Urinary bladder (tissue), 4 donors: Measurements from ENCODE around the gene KRT85. TPM values are rescaled to one million over a fixed set of nuclear protein-coding genes. Genes with fewer than 3 reads are reported as not detected.

ENCODE experiments used
- DNase-seq: peaks from one replicate; pipeline ENCODE4 v3.0.0-alpha.2; 2015; ENCODE audit errors: extremely low spot score
- H3K27ac ChIP-seq: one replicate; pipeline ENCODE4 v1.5.1; 2013; ENCODE audit warnings: low read depth, mild to moderate bottlenecking, moderate library complexity
- H3K36me3 ChIP-seq: one replicate; pipeline ENCODE4 v1.6.1; 2013; ENCODE audit warnings: mild to moderate bottlenecking, moderate library complexity; ENCODE audit not compliant: insufficient read depth
- H3K4me1 ChIP-seq: one replicate; pipeline ENCODE4 v1.6.1; 2013; ENCODE audit warnings: mild to moderate bottlenecking, moderate library complexity; ENCODE audit not compliant: insufficient read depth
- H3K4me3 ChIP-seq: one replicate; pipeline ENCODE4 v1.5.1; 2013; ENCODE audit warnings: low read depth, low read length
- WGBS: extraction: QIAGEN DNeasy Blood & Tissue Kit; methylation state at CpG from one replicate; pipeline ENCODE4 v1.1.7; 2013; 5-methylcytosine and 5-hydroxymethylcytosine counted together
- polyA plus RNA-seq: library from polyadenylated mRNA; stranded (reverse); fragments of 200-250 nt; gene quantifications from one replicate; pipeline ENCODE4 v1.2.3, GENCODE V29; 2013
- total RNA-seq: library from RNA; depleted of rRNA; stranded (reverse); fragments of >200 nt; gene quantifications from one replicate; pipeline ENCODE4 v1.2.3, GENCODE V29; 2014
- donor health status: healthy with polysubstance abuse.
- donor health status: healthy.

KRT85 gene
- total and polyA plus RNA-seq, 2 donors, result not detected

DNA sequence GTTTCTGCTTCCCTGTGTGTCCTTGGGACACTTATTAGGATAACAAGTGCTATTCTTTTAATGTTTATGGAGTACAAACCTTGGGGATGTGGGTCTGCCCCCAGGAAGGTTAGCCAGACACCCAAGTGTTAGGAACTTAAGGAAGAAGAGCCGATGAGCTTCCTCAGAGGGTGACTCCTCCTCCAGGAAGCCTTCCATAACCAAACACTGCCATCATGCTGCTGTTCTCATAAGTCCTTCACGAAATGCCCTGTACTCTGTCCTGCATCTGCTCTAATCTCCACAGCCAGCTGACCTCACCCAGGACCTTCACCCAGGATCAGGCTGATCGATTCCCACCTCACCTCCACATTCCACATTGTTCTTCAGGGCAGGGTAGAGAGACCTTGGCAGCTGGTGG lies 1.2 kb upstream of the KRT85 start:
- no peak for DNase-seq
- Histone ChIP-seq H3K36me3 (no peaks in the 10 kb centered on the region), H3K4me3 (no peak overlapping the region), H3K27ac (no peak overlapping the region), H3K4me1 (no peaks in the 10 kb centered on the region)
- 70% methylated on average over 3 of the region's 3 CpGs for WGBS

DNA sequence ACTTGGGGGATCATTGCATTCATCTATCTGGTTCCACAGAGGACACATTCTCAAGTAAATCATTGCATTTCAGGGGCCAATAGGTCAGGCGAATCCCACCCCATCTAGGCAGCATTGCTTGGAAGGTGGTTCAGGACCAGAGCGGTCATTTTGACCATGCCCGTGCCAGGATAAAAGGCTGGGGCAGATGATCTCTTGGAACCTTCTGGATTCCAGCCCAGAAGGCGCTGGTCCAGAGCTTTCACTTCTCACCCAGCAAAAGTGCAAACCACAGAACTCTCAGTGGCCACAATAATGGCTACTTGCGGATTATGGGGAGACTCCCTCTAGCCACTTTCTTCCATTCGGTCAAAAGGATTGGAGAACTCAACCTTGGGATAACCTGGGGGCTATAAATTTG lies 595 bp upstream of the KRT85 start:
- WGBS, result 90% methylated on average over 6 of the region's 6 CpGs
- Histone ChIP-seq H3K27ac (no peak overlapping the region), H3K36me3 (no peaks in the 10 kb centered on the region), H3K4me3 (no peak overlapping the region), H3K4me1 (no peaks in the 10 kb centered on the region)
- DNase-seq, result no peak

DNA sequence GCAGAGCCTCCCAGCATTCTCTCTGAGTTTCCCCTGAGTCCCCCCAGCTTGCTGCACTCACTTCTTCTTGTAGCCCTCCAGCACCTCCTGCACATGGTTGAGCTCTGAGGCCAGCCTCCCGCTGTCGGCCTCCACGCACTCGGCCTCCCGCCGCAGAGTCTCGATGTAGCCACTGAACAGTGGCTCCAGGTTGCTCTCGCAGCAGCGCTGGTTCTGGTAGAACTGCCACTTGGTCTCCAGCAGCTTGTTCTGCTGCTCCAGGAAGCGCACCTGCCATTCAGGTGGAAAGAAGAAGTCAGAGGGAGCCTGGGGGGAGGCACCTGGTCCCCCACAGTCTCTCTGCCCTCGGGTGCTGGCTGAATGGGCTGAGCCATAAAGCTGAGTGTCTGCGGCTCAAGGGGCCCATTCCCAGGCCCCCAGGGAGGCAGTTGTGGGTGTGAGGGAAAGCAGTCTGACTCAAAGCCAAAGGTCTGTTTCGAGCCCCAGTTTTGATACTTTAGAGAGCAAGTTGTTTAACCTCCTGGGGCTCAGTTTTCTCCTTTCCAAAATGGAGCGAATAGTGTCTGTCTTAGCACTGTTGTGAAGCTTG lies 2.3 kb downstream of the KRT85 start:
- H3K4me1 ChIP-seq, result no peaks in the 10 kb centered on the region
- no peak overlapping the region for H3K4me3 ChIP-seq
- WGBS, result 87% methylated on average over 14 of the region's 14 CpGs
- DNase-seq, result no peak
- no peaks in the 10 kb centered on the region for H3K36me3 ChIP-seq
- no peak overlapping the region for H3K27ac ChIP-seq

DNA sequence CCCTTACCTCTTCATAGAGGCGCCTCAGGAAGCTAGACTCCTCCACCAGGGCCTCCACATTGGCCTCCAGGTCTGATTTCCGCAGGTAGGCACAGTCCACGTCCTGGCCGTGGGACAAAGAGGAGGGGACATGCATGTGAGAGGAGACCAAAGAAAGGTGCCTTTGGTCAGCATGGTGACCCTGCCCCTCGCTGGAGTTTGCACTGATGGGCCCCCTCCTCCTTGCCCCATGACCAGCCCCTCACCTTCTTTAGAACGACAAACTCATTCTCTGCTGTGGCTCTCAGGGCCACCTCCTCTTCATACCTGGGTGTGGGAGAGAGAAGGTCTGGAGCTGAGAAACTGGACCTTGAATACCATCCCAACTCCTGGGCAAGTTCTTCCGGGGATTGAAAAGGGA lies 3.2 kb downstream of the KRT85 start:
- no peak overlapping the region for H3K27ac ChIP-seq
- H3K36me3 ChIP-seq, result no peaks in the 10 kb centered on the region
- H3K4me1 ChIP-seq, result no peaks in the 10 kb centered on the region
- no peak overlapping the region for H3K4me3 ChIP-seq
- DNase-seq, result no peak
- 87% methylated on average over 7 of the region's 7 CpGs for WGBS

DNA sequence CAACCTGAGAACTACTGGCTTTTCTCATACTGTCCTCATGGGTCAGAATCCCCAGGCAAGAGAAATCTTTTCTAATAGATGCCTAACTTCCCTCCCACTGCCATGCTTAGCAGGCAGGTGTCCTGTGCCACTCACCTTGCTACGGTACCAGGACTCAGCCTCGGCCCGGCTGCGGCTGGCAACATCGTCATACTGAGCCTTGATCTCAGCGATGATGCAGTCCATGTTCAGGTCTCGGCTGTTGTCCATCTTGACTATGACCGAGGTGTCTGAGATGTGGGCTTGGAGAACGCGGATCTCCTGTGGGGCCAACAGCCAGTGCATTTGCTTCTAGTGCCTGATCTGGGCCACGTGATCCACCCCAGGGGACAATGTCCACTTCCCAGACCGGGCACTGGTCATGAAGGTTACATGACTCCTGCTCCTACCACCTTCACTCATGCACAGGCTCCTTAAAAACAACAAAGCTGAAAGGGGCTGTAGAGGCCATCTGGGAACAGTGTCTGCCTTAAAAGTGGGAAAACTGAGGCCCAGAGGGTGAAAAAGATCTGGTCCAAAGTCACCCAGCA lies 4.1 kb downstream of the KRT85 start:
- Histone ChIP-seq H3K27ac (no peak overlapping the region), H3K4me1 (no peaks in the 10 kb centered on the region), H3K4me3 (no peak overlapping the region), H3K36me3 (no peaks in the 10 kb centered on the region)
- no peak for DNase-seq
- WGBS, result 96% methylated on average over 12 of the region's 12 CpGs

DNA sequence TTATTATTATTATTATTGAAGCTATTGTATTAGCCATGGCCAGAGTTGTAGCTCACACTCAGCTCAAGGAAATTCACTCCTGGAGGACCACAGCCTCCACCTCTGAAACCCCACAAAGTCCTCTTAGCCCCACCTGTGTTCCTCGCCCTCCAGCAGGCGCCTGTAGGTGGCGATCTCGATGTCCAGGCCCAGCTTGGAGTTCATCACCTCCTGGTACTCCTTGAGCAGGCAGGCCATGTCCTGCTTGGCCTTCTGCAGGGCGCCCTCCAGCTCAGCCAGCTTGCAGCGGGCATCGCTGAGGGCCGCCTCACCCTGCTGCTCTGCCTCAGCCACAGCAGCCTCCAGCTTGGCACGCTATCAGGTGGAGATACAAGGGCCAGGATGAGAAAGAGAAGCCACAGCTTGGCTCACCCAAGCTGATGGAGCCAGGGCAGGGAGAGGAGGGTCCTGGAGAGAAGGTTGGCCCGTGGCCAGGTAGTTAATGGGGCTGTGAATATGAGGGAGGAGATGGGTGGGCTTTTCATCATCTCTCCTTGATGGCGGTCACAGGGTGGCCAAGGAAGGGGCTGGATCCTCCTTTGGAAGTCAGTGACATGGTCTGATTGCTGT lies 5.1 kb downstream of the KRT85 start:
- H3K4me3 ChIP-seq, result no peak overlapping the region
- DNase-seq, result no peak
- H3K36me3 ChIP-seq, result no peaks in the 10 kb centered on the region
- H3K4me1 ChIP-seq, result no peaks in the 10 kb centered on the region
- 87% methylated on average over 11 of the region's 11 CpGs for WGBS
- no peak overlapping the region for H3K27ac ChIP-seq

DNA sequence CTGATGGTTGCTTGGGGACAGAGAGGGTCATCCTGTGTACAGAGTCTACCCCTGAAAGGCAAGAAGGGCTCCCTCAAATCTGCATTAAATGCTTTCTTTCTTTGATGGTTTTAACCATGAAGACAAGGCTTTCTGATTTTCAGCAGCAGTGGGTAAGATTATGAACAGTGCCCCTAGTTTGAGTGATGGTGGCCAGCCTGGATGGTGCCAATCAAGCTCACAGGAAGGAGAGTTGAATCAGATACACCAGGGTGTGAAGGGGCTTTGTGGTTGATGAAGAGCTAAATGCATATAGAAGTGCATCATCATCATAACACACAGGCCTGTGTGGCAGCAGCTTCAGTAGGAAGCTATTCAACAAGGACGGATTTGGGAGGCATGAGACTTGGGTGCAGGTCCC lies 5.7 kb downstream of the KRT85 start:
- 93% methylated on average over 1 of the region's 1 CpG for WGBS
- Histone ChIP-seq H3K4me1 (no peaks in the 10 kb centered on the region), H3K27ac (no peak overlapping the region), H3K4me3 (no peak overlapping the region), H3K36me3 (no peaks in the 10 kb centered on the region)
- no peak for DNase-seq

DNA sequence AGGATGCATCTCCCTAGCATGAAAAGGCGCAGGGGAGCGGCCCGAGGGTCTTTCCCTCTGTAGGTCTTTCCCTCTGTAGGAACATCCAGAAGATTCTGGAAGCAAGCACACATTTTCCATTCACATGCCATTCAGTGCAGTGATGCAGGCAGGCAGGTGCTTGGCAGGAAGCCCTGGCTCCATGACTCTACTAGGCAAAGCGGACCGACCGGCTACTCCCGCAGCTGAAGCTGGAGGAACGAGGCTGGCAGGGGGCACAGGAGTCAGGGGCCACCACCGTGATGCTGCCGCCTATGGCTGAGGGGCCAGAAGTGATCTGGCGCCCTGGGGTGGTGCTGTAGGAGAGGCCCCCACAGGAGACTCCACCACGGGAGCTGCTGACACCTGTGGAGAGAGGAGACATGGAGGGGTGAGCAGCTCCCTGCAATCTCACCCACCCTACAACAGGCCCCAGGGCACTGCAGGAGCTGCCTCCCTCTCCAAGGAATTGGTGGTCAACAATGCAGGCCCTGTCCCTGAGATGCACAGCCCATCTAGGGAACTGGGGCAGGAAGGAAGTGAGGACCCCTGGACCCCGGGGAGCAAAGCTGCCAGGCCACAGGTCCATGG lies 6.5 kb downstream of the KRT85 start:
- Histone ChIP-seq H3K36me3 (no peaks in the 10 kb centered on the region), H3K4me3 (no peak overlapping the region), H3K27ac (no peak overlapping the region), H3K4me1 (no peaks in the 10 kb centered on the region)
- WGBS, result 90% methylated on average over 13 of the region's 13 CpGs
- no peak for DNase-seq

DNA sequence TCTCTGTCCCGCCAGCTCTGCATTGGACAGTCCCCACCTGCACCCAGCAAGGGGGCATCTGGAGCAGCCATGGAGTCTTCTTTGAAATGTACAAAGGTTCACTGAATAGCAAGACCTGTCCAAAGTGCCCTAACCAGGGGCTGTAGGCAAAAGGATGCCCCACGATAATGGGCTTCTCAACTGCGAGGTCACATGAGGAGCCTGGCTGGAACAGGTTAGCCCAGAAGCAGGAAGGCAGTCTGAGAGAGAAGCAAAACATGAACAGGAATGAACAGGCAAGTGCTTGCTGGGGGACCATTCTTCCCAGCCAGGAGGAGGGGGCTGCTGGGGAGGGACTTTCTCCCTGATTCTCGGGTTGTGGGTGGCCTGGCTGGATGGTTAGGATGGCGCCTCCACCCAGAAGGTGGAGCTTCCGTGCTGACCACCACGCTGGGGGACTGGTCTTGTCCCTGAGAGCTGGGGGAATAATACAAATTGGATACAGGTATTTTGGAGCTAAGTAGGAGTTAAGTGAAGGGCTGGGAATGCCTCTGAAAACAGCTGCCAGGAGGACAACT lies 7.1 kb downstream of the KRT85 start:
- DNase-seq, result no peak
- no peak overlapping the region for H3K4me3 ChIP-seq
- no peaks in the 10 kb centered on the region for H3K36me3 ChIP-seq
- H3K4me1 ChIP-seq, result no peaks in the 10 kb centered on the region
- WGBS, result 89% methylated on average over 7 of the region's 7 CpGs
- no peak overlapping the region for H3K27ac ChIP-seq

DNA sequence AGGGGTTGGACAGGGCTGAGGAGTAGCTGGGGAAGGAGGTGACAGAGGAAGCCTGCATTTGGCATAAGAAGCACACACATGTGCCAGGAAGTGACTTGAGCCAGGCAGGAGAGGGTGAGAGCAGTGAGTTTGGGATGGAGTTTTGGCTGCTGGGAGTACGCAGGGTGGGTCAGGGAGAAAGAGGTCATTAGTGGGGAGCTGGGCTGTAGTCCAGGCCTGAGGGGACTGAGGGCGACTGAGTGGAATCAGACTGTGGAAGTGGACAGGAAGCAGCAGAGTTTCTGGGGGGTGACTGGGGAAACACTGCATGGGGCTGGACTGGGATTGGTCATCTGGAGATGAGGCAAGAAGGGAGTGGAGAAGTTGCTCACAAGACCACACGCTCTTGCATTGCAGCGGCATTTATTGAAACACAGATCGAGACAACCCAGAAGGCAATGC lies 7.6 kb downstream of the KRT85 start:
- Histone ChIP-seq H3K36me3 (no peaks in the 10 kb centered on the region), H3K4me3 (no peak overlapping the region), H3K27ac (no peak overlapping the region), H3K4me1 (no peaks in the 10 kb centered on the region)
- no peak for DNase-seq
- 77% methylated on average over 5 of the region's 5 CpGs for WGBS

DNA sequence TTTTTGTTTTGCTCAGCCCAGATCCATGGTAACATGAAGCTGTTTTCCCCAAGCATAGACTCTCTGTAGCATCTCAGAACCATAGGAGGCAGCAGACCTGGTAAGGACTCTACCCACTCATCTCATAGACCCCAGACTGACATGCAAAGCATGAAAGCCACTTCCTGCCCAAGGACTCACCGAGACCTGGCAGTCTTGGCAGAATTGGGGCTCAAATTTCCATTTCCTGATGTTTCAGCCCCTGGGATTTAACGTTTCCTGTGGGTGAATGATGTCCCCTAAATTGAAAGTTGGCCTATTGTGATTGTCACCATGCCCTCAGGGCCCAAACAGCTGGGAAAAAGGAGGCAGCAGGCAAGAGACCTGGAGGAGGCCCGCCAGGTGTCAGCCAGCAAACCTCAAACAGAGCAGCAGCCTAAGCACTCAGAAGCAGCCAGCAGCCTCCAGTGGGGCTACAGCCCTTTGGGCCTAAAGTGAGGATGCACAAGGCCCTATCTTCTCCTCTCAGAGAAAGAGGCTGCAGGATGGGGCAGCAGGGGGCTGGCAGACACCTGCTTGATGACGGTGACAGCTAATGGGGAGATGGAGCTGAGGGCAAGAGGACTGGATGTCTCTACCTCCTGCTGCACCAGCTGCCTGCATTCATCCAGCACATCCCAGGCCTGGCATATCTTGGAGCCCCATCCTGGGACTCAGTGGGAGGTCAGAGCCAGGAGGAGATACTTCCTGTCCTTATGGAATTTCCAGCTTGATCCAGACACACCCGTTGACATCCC lies 8.5 kb downstream of the KRT85 start:
- no peaks in the 10 kb centered on the region for H3K4me1 ChIP-seq
- WGBS, result 81% methylated on average over 5 of the region's 5 CpGs
- H3K27ac ChIP-seq, result no peak overlapping the region
- no peak overlapping the region for H3K4me3 ChIP-seq
- no peak for DNase-seq
- H3K36me3 ChIP-seq, result no peaks in the 10 kb centered on the region

DNA sequence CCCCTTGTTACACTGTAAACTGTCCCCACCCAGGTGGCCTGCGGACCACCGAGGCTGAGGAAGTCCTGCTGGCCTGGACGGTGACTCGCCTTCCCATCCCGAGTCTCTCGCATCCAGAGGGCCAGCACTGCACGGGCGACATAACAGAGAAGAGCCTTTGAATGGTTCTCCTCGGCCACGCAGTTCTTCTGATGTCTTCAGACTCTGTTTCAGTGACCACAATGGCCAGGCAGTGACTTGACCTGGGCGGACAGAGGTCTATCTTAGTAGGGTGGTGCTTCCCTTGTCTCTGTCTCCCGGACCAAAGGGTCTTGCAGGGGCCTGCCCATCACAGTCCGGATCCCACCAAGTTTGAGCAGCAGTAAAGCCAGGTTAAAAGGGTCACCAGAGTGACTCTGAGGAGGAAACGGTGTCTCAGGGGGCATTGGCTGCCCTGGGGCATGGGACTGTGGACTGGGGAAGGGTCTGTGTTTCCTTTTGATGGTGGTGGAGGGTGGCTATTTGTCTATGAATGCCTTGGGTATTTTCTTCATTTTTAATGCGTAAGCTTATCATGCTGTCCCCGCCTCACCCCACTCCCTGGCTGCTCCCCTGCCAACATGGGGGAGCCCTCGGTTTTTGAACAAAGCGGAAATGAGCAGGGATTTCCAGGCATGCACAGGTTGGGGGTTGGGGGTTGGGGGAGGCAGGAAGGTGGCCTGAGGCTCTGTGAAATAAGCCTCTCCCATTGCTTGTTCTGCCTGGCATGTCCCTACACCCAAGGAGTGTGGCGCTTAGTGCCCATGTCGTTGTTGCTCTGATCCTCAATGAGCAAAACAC lies 10.3 kb downstream of the KRT85 start:
- 92% methylated on average over 20 of the region's 20 CpGs for WGBS
- H3K4me3 ChIP-seq, result no peak overlapping the region
- no peaks in the 10 kb centered on the region for H3K36me3 ChIP-seq
- DNase-seq, result no peak
- H3K4me1 ChIP-seq, result no peaks in the 10 kb centered on the region
- no peak overlapping the region for H3K27ac ChIP-seq
